Pancreas (tissue), 10 donors: Measurements from ENCODE around the gene OGFOD3. TPM values are rescaled to one million over a fixed set of nuclear protein-coding genes. Genes with fewer than 3 reads are reported as not detected.
A peak's percentile ranks its signal among the peaks of the same experiment; 100 is the strongest.
"Not testable (repeated sequence)": the region's sequence is repeated elsewhere in the genome, so short reads cannot be mapped to it uniquely, and the experiment has no call there.

Experiments used
- ATAC-seq, 4 donors: fragments of 200-7000 bp; cut with Tn5 transposase; one replicate each; pipeline versions ENCODE4 v1.8.0 to v1.9.1; 2020; ENCODE audit warnings: mild to moderate bottlenecking in 4 of 4, moderate library complexity in 4 of 4
- DNase-seq, 6 donors: peaks; one replicate each; pipeline ENCODE4 v3.0.0-alpha.2; 2020
- FAIRE-seq: peaks from 2 replicates; lab custom pipeline; 2012; peaks lifted over from hg19 to GRCh38; lab: Jason Lieb, UNC
- H3K27ac ChIP-seq, 4 donors: fragments of 200-600 bp; sonication (generic); 1 replicate in 3 of 4; 2 replicates in 1 of 4; pipeline versions ENCODE4 v1.5.0 to v1.8.0; 2020
- H3K27me3 ChIP-seq, 4 donors: fragments of 200-600 bp; one replicate each; pipeline ENCODE4 v1.8.0; 2021
- H3K36me3 ChIP-seq, 3 donors: fragments of 200-600 bp; sonication (generic) in 1 of 3; one replicate each; pipeline versions ENCODE4 v1.5.0 to v1.8.0; 2020 to 2021
- H3K4me1 ChIP-seq, 3 donors: fragments of 200-600 bp; one replicate each; pipeline ENCODE4 v1.8.0; 2021
- H3K4me3 ChIP-seq, 4 donors: fragments of 200-600 bp; sonication (generic) in 2 of 4; one replicate each; pipeline versions ENCODE4 v1.5.0 to v1.8.0; 2020 to 2021
- H3K9me3 ChIP-seq, 4 donors: fragments of 200-600 bp; one replicate each; pipeline ENCODE4 v1.8.0; 2021
- WGBS, 2 donors: extraction: QIAGEN DNeasy Blood & Tissue Kit; methylation state at CpG; one replicate each; pipeline ENCODE4 v1.1.7; 2013; 5-methylcytosine and 5-hydroxymethylcytosine counted together
- intact Hi-C, 3 donors: fragments of 100-400 bp; cut with DNase I; formaldehyde crosslinking; loops; one replicate each; pipeline versions ENCODE4 v1.11.1 to v1.14.2; 2022
- polyA plus RNA-seq, 2 donors: library from polyadenylated mRNA; stranded (reverse); fragments of 200-250 nt; gene quantifications; one replicate each; pipeline ENCODE4 v1.2.3, GENCODE V29; 2013
- total RNA-seq, 6 donors: library from RNA; stranded (reverse); fragmentation: NEBNext Ultra II Directional in 4 of 6; extraction: Animal tissue kit (Norgen Biotek cat#: 25700) in 4 of 6; gene quantifications; one replicate each; pipeline versions ENCODE4 v1.2.1 to v1.2.4, GENCODE V29; 2021 to 2023
- TF ChIP-seq, protein P1 (sequence below), 4 donors: fragments of 200-600 bp; sonication (generic) in 3 of 4; IDR thresholded peaks; one replicate each; pipeline versions ENCODE4 v1.5.0 to v1.8.0; 2021; ENCODE audit warnings: antibody characterized with exemption in 4 of 4
- donor health status: healthy with polysubstance abuse.
- donor health status: DM: no; HTN: no; CAD: no; lungs with moderate emphysema.
- donor health status: DM: no; HTN: no; CAD: no.
- donor health status: control.
- donor health status: control.
- donor health status: Bipolar disorder and iron deficiency.
- donor health status: DM: yes; HTN: yes; CAD: no.
- donor health status: DM: no; HTN: no; CAD: no.
- donor health status: DM: no; HTN: no; CAD: no.
- donor health status: DM: yes; HTN: yes; CAD: no.

The OGFOD3 gene
- total and polyA plus RNA-seq, 8 donors, result 17.8 to 28.0 (median 19.9) TPM

- H3K4me3 ChIP-seq, result peak overlapping the region; percentile 65 to 87 (median 82)
- 0 to 1% methylated on average over 8 of the region's 8 CpGs for WGBS, 2 donors
- FAIRE-seq (no peak), DNase-seq (no peak), ATAC-seq (no peak)
- H3K27me3 ChIP-seq, result no peaks in the 10 kb centered on the region
- H3K4me1 ChIP-seq, result peaks cover 5 to 34% (median 26%) of the 10 kb centered on the region in 3 donors
- peak overlapping the region; percentile 100 for H3K27ac ChIP-seq
- intact Hi-C loops, result no loop called here
- H3K36me3 ChIP-seq, result no peaks in the 10 kb centered on the region
- TF ChIP-seq, protein P1, sequence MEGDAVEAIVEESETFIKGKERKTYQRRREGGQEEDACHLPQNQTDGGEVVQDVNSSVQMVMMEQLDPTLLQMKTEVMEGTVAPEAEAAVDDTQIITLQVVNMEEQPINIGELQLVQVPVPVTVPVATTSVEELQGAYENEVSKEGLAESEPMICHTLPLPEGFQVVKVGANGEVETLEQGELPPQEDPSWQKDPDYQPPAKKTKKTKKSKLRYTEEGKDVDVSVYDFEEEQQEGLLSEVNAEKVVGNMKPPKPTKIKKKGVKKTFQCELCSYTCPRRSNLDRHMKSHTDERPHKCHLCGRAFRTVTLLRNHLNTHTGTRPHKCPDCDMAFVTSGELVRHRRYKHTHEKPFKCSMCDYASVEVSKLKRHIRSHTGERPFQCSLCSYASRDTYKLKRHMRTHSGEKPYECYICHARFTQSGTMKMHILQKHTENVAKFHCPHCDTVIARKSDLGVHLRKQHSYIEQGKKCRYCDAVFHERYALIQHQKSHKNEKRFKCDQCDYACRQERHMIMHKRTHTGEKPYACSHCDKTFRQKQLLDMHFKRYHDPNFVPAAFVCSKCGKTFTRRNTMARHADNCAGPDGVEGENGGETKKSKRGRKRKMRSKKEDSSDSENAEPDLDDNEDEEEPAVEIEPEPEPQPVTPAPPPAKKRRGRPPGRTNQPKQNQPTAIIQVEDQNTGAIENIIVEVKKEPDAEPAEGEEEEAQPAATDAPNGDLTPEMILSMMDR (IDR thresholded peaks at IDR 0.05), result no peak
- no peaks in the 10 kb centered on the region for H3K9me3 ChIP-seq
Observed at GRCh38 chr17:82457929-82458178, 39.5 kb upstream of the OGFOD3 start.

- Histone ChIP-seq H3K27ac (peak overlapping the region; percentile 100), H3K4me1 (peaks cover 5 to 34% (median 26%) of the 10 kb centered on the region in 3 donors), H3K4me3 (peak overlapping the region in 2 of 4 donors; percentile 79 to 87), H3K36me3 (no peaks in the 10 kb centered on the region), H3K9me3 (no peaks in the 10 kb centered on the region), H3K27me3 (no peaks in the 10 kb centered on the region)
- FAIRE-seq (no peak), DNase-seq (peak in 2 of 6 donors; percentile 40 to 62), ATAC-seq (peak in 3 of 4 donors; percentile 14 to 25 (median 24))
- intact Hi-C loops, result no loop called here
- TF ChIP-seq, protein P1 (IDR thresholded peaks at IDR 0.05), result no peak
- WGBS, 2 donors, result 21 to 22% methylated on average over 10 of the region's 10 CpGs
Observed at GRCh38 chr17:82457073-82457928, 38.9 kb upstream of the OGFOD3 start.

- WGBS, 2 donors, result 95% methylated on average over 21 of the region's 21 CpGs
- H3K27me3 ChIP-seq, ATAC-seq, intact Hi-C loops, H3K4me3 ChIP-seq, H3K27ac ChIP-seq, H3K9me3 ChIP-seq, H3K36me3 ChIP-seq, FAIRE-seq: not testable (repeated sequence)
- H3K4me1 ChIP-seq, result peaks cover 19 to 34% (median 22%) of the 10 kb centered on the region in 3 donors
- peak in 1 of 6 donors; percentile 47 for DNase-seq
Observed at GRCh38 chr17:82453706-82454105, 35.3 kb upstream of the OGFOD3 start.

GRCh38 chr17:82453151-82453550 is 34.8 kb upstream of the OGFOD3 start:
- intact Hi-C loops, FAIRE-seq, H3K9me3 ChIP-seq, H3K4me3 ChIP-seq, H3K27ac ChIP-seq, H3K36me3 ChIP-seq, H3K27me3 ChIP-seq, ATAC-seq: not testable (repeated sequence)
- peak in 1 of 6 donors; percentile 5 for DNase-seq
- 79 to 85% methylated on average over 7 of the region's 7 CpGs for WGBS, 2 donors
- peaks cover 19 to 34% (median 22%) of the 10 kb centered on the region in 3 donors for H3K4me1 ChIP-seq

- ATAC-seq, result no peak
- H3K27ac ChIP-seq, result peak overlapping the region in 2 of 4 donors; percentile 90 to 91
- intact Hi-C loops, result no loop called here
- TF ChIP-seq, protein P1 (IDR thresholded peaks at IDR 0.05), result no peak
- H3K36me3 ChIP-seq, result no peaks in the 10 kb centered on the region
- no peak overlapping the region for H3K4me3 ChIP-seq
- no peak for DNase-seq
- FAIRE-seq, result no peak
- H3K27me3 ChIP-seq, result no peaks in the 10 kb centered on the region
- H3K9me3 ChIP-seq, result no peaks in the 10 kb centered on the region
- H3K4me1 ChIP-seq, result peaks cover 13 to 27% (median 17%) of the 10 kb centered on the region in 3 donors
- 94 to 99% methylated on average over 3 of the region's 3 CpGs for WGBS, 2 donors
Observed at GRCh38 chr17:82452162-82452561, 33.8 kb upstream of the OGFOD3 start.
